HFF-Myc (cell line): ENCODE results near the gene NUMB.

Experiments used
- DNase-seq: peaks from one replicate; pipeline ENCODE4 v3.0.0-alpha.2; 2011; ENCODE audit warnings: low read depth; ENCODE audit errors: extremely low read depth
- H3K4me3 ChIP-seq: replicated peaks from 2 replicates; pipeline ENCODE4 v1.5.1; 2011; ENCODE audit warnings: low read depth, mild to moderate bottlenecking, control low read depth, low read length
- TF ChIP-seq, protein P1 (sequence below): IDR thresholded peaks from 2 replicates; pipeline ENCODE4 v1.5.1; 2012; ENCODE audit warnings: mild to moderate bottlenecking, low read depth, low read length, control low read depth; ENCODE audit errors: missing control alignments

Gene NUMB

DNA sequence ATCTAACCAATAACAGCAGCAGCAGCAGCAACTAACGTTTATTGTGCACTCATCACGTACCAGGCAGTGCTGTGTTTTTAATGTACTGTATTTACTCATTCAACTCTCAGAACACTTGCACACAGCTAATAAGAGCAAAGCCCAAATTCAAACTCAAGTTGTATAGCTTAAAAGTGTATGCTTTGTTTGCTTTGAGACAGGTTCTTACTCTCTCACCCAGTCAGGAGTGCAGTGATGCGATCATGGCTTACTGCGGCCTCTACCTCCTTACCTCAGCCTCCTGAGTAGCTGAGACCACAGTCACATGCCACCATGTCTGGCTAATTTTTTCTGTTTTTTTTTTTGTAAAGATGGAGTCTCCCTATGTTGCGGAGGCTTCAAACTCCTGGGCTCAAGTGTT lies 115.7 kb downstream of the NUMB start:
- TF ChIP-seq, protein P1, sequence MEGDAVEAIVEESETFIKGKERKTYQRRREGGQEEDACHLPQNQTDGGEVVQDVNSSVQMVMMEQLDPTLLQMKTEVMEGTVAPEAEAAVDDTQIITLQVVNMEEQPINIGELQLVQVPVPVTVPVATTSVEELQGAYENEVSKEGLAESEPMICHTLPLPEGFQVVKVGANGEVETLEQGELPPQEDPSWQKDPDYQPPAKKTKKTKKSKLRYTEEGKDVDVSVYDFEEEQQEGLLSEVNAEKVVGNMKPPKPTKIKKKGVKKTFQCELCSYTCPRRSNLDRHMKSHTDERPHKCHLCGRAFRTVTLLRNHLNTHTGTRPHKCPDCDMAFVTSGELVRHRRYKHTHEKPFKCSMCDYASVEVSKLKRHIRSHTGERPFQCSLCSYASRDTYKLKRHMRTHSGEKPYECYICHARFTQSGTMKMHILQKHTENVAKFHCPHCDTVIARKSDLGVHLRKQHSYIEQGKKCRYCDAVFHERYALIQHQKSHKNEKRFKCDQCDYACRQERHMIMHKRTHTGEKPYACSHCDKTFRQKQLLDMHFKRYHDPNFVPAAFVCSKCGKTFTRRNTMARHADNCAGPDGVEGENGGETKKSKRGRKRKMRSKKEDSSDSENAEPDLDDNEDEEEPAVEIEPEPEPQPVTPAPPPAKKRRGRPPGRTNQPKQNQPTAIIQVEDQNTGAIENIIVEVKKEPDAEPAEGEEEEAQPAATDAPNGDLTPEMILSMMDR, result no peak
- H3K4me3 ChIP-seq, result no peak overlapping the region
- no peak for DNase-seq

DNA sequence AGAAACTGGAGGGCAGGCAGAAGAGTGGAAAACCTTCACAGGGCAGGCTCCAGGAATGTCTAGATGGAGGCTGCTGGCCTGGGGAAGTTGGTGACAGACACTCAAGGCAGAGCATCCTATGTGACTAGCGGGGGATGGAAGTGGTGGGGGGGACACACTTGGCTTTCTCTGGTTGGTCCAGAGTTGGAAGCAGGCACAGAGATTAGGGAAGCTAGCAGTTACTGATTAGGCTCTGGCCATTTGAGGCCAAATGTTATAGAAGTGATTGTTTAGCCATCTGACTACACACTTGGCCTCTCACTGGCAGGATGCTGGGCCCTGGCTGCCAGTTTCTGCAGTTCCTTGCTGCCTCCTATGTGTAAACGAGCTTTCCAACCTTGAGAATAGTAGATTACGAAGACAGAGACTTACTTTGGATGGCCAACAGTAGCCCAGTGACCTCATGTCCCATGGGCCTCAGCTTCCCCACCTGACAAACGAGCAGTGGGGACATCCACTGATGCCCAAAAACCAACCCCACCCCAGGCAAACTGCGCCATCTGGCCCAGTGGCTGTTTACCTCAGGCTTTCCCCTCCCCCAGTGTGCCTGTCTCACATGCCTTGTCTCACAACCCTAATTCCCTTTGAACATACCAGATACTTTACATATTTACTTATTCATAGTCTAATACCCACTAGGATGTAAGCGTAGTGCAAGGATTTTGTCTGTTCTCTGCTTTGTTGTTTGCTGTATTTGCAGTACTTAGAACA lies 118.3 kb downstream of the NUMB start:
- no peak overlapping the region for H3K4me3 ChIP-seq
- TF ChIP-seq, protein P1, result no peak
- DNase-seq, result no peak

DNA sequence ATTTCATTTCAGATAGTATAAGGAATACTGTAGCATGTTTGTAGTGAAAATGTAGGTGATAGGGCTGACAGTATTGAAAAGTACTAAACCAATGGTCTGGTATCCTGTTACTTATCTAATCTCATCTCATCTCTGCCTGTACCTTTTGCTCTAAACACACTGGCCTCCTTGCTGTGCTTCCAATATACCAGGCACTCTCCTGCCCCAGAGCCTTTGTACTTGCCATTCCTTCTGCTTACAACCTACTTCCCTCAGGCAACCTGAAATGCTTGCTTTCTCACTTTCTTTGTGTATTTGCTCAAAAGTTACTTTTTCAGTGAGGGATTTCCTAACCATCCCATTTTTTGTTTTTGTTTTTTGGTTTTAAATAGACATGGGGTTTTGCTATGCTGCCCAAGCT lies 119.1 kb downstream of the NUMB start:
- no peak overlapping the region for H3K4me3 ChIP-seq

DNA sequence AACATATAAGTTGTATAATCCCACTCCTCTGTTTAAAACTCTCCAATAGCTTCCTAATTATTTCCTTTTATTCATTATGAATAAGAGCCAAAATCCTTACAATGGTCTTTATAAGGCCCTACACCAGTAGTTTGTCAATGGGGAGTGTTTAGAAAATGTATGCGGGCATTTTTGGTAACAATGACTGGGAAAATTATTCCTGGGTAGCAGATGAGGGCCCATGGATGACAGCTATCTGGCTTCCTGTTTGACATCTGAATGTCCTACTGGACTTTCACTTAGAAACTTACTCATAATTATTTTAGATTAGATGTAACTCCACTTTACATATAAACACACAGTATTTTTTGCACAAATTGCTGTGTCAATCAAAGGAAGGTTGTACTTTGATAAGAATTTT lies 119.8 kb downstream of the NUMB start:
- TF ChIP-seq, protein P1, result no peak
- no peak for DNase-seq
- no peak overlapping the region for H3K4me3 ChIP-seq

More for the DNA sequence above, 119.1 kb downstream of the NUMB start:
- DNase-seq, result no peak
- TF ChIP-seq, protein P1, result no peak

DNA sequence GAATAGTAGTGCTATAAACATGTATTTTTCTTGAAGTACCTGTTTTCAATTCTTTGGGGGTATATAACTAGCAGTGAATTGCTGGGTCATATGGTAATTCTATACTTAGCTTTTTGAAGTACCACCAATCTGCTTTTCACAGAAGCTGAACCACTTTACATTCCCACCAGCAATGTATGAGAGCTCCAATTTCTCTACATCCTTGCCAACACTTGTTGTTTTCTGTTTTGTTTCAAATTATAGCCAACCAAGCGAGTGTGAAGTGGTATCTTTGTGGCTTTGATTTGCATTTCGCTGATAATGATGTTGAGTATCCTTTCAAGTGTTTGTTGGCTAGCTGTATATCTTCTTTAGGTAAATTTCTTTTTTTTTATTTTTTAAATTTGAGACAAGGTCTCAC lies 125.3 kb downstream of the NUMB start:
- no peak overlapping the region for H3K4me3 ChIP-seq
- DNase-seq, result no peak
- TF ChIP-seq, protein P1, result no peak

DNA sequence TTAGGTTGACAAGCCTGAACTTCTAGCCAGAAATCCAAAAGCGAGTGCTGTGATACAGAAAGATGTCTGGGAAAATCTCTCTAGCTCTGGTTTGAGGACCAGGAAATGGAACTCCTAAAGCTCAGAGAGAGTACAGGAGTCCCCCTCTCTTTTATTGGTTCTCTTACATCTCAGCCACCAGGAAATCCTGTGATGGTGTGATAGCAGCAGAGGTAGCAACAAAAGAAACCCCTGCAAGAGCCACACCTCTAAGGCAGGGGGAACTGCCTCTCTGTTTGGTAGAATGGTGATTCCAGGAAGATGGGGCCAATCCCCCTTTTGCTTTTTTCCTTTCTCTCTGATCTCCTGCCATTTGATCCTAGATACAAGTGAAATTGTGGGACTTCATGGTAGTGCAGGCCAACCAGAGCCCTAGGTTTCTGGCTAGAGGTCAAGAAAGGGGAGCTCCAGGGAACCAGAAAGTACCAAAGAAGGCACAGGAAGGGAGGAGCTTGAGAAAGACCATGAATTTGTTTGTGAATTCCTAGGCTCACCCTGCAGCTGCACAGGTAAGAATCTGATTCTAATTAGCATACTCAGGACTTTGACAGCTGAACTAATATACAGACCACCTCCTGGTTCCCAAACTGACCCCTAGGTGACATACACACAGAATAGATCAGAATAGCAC lies 132.6 kb downstream of the NUMB start:
- no peak overlapping the region for H3K4me3 ChIP-seq
- no peak for DNase-seq
- TF ChIP-seq, protein P1, result no peak
